HG02610 (cell line): ENCODE results near the gene ALPL.

Experiments used
- ATAC-seq: cut with Tn5 transposase; IDR thresholded peaks from one replicate; pipeline ENCODE4 v1.9.1; 2021; ENCODE audit warnings: mild to moderate bottlenecking, moderate library complexity; ENCODE audit not compliant: unreplicated experiment

ALPL gene

DNA sequence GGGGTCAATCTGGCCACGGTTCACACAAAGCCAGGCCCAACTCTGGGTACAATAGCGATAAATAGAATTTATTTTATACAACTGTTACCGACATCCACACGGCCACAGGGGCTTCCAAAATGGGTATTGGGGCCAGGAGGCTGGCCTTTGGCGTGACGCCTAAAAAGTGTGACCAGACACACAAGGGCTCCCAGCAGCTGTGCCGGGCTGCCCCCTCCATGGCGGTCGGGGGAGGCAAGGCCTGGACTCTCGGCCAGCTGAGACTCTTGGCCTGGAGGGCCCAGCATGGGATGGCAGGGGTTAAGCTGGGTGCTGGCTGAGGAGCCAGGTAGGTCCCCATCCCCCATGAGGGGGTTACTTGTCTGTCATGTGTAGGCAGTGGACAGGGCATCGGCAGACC is 87.0 kb downstream of the ALPL start:
- no peak for ATAC-seq

DNA sequence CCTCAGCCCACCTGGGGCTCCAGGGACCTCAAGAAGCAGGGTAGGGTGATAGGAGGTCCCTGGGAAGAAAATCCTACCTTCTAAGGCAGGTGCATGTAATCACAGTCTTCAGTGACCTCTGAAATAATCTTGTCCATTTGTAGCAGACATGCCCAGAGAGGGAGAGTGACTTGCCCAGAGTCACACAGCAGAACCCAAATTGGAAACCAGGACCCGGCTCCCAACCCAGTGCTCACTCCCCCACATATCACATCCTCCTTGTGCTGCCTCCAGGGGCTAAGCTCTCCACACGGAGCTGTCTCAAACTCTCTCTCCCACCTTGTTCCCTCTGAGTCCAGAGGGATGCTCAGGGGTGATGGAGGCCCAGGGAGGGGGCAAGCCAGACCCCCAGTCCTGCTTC is 87.4 kb downstream of the ALPL start:
- no peak for ATAC-seq

DNA sequence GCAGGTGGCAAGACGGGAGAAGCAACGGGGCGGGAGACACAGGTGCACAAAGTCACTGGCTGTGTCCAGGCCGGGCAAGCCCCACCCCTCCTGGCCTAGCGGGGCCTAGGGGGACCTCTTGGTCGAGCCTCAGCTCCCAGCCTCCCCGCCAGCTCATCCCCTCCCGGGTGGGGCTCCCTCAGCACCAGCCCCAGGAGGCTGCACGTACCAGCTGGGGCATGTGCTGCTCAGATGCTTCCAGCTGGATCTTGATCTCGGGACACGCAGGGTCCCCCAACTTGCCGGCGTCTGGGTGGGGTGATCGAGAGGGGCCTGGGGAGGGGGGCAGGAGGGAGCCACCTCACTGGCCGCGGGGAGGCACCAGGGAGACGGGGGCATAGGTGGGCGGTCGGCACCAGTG is 88.5 kb downstream of the ALPL start:
- ATAC-seq = no peak

DNA sequence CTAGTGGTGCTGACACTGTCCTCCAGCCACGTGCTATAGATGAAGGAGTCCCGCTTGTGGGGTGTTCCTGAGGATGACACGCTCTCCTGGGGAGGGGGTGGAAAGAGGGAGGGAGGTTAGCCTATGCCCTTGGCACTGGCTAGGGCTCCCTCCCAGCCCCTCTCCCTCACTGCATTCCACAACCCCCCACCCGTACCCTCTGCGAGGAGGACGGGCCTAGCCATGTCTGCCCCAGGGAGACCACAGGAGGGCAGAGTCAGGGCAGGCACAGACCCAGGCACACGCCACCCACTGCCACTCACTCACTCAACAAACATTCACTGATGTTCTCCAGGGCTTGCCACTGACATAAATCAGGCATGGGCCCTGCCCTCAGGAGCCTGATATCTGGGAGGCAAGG is 89.2 kb downstream of the ALPL start:
- ATAC-seq = no peak

DNA sequence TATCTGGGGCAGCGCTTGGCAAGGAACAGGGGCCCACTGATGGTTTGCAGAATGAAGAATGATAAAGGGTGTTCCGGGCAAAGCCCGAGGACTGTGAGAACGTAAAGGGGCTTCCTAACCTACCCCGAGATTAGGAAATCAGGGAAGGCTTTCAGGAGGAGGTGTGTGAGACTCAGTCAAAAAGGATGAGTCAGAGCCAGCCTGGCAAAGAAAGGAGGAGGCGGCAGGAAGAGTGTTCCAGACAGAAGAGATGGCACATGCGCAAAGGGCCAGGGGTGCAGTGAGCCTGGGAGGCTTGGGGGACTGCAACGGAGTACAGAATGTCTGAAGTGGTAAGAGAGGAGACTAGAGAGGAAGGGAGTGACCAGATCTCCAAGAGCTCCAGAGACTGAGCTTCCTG is 89.7 kb downstream of the ALPL start:
- ATAC-seq = no peak

DNA sequence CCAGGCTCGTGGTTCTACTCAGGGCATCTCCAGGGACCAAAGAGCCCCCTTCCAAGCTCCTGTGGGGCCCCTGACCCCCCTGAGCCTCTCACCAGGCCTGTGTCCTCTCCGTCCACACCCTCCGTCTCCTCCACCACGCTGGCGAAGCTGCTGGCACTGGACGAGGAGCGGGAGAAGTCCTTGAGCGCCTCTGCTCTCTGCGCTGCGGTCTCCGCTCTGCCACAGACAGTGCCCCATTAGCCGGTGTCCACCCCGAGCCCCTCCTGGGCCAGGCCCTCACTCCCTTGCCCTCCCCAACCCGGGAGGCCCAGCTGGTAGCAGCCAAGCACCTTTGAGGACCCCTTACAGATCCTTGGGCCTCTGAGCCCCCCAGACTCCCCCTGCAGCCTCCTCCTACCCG is 90.2 kb downstream of the ALPL start:
- ATAC-seq = no peak

DNA sequence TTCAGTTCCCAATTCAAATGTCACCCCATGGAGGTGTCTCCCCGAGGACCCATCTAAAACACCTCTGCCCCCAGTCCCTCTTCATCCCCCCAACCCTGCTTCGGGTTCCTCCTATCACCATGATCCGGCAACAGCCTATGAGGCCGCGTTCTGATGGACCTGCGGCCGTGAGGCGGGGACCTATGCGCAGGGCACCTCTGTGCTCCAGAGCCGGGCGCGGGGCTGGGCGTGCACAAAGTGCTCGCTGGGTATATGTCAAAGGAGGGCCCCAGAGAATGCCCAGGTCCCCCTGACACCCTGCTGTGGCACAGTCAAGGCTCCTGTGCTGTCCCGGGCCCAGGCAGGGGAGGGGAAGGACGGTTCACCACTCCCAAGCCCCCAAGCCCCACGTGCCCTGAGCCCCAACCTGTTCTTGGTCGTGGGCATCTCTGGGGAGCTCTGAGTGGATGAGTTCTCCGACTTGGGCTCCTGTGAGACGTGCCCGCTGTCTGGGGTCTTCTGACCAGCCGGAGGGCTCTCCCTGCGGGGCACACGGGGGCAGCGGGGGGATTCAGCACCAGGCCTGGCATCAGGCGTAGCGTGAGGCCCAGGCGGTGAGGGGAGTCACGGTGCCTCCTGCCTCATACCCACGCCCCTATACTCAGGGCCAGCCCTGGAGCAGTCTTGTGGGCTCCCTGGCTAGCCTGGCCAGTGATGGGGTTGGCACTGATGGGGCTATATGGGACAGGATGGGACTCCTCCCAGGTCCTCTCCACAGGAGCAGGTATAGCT is 92.2 kb downstream of the ALPL start:
- ATAC-seq = no peak

DNA sequence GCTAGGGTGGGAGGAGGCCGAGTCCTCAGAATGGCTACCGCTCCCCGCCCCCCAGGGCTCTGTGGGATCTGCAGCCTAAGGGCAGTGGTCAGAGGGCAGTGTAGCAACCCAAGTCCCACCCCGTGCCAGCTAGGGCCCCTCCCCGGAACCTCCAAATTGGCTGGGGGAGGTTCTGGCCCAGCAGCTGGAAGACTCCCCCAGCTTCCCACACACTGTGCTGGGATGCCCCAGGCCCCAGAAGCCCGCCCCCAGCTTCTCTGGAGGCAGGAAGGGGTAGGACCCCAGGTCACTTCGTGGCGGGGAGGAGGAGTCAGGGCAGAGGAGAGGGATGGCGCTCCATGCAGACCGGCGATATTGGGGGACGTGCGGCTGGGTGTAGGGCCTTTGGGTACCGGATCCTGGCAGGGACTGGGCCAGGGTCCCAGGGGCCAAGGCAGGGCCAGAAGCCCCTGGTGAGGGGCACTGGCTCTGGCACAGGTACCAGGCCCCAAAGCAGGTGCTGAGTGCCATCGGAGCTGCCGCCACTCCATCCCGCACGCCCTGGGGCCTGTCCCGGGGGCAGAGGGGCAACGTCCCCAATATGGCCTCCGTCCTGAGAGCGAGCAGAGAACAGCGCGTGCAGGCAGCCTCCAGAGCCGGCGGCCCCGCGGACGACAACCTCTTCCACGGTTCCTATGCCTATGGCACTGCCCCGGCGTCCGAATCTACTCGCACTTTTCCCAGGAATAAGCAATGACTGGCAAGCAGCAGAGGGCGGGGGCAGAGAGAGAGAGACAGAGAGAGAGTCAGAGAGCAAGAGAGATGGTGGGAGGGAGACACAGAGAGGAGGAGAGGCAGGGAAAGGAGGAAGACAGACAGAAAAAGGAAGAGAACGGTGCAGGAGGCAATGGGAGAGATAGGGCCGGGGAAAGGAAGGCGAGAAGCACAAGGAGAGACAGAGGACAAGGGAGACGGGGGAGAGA is 94.2 kb downstream of the ALPL start:
- ATAC-seq = no peak

DNA sequence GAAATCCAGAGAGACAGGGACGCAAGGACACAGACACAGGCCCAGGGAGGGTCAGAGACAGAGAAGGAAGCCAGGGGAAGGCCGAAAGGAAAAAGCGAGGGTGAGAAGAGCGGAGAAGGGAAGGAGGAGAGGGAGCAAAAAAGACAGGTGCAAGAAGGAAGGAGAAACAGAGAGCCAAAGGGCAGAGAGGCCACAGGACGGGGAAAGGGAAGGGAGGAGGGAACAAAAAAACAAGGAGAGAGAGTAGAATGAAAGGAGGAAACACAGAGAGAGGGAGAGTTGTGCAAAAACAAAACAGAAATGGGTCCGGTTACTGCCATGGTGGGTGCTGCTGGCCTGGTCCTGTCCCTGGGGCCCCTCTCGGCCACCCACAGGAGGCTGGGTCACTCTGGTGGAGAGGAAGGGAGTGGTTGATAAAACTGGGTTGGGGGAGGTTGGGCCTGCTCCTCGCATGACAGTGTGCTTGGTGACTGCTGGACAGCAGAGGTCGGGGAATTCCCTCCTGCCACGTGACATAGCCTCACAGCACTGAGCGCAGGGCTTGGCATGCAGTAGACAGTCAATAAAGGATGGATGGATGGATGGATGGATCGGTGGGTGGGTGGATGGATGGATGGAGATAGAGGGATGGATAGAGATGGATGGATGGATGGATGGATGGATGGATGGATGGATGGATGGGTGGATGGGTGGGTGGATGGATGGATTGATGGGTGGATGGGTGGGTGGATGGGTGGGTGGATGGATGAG is 95.2 kb downstream of the ALPL start:
- ATAC-seq = no peak

DNA sequence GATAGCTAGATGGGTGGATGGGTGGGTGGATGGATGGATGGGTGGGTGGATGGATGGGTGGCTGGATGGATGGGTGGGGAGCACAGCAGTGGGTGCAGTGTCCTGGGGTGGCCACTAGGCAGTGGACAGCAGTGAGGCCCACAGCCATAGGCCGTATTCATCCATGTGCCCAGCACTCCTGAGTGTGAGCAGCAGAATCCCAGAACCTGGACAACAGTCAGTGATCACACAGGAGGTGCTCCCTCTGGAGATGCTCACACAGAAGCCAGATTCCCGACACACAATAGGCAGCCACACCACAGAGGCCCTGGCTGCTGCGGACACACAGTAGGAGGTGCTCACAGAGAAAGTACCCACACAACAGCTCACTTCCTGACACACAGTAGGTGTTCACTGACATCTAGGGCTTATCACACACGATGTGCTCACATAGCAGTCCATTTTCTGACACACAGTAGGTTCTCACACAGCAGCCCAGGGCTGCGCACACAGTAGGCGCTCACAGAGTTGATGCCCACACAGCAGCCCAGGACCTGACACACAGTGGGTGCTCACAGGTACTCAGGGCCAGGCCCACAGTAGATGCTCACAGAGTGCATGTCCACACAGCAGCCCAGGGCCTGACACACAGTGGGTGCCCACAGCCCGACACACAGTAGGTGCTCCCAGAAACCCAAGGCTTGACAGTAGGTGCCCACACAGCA is 95.9 kb downstream of the ALPL start:
- no peak for ATAC-seq

DNA sequence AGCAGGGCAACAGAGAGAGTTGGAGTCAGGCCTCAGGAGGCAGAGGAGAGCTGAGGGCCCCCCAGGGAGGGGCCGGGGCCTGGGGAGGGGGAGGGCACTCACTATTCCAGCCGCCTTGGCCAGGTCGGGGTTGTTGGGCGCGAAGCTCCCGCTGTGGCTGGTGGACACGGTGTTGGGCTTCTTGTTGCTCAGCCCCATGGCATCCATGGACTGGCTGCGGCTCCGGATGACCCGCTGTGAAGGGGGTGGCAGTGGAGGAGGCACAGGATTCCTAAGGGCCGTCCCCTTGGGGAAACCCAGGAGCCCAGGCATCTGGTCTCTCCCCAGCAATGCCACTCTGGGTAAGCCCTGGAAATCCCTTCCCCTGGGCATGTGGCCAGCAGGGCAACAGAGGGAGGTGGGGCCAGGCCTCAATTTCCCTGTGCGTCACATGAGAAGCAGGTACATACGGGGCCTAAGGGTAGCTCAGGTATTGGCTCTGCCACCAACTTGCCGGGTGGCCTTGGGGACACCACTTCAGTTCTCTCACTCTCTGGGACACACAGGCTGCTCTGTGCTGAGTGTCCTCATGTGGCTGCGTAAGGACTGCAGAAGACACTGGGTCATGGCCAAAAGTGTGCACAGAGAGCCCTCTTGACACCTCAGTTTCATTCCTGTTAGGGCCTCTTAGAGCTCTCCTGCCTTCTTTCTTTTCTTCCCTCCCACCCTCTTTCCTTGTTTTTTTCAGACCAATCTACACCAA is 96.9 kb downstream of the ALPL start:
- no peak for ATAC-seq

DNA sequence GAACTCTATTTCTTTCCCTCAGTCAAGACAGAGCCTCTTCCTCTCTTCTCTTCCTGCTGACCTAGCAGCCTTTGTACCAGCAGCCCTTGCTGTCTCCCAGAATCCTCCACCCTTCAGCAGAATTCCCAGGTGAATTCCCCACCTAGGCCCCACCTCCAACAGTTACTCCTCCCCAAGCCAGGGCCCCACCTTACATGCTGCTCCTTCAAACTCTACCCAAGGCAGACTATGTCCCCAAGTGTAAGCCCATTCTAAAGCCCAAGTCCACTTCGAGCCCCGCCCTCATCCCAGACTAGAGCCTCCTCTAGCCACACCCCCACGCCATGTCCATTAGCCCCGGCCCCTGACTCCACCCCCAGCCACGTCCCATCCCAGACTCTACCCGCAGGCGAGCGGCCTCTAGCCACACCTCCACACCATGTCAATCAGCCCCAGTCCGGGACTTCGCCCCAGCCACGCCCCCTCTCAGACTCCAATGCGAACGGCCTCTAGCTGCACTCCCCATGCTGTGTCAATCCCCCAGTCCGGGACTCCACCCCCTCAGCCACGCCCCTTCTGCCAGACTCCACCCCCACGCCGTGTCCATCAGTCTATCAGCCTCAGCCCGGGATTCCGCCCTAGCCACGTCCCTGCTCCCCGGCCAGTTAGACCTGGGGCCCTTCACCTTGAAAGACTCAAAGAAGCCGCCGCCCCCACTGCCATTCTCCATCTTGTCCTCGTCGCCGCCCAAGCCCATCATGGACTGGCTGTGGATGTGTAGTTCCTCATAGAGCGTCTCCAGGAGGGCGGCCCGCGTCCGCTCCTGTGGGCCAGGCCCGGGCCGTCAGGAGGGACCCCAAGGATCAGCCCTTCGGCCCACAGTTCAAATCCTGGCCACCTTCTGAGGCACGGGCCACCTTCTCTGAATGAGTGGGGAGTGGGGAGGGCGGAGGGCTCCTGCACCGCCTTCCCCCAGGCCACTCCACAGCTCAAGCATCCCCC is 98.6 kb downstream of the ALPL start:
- peak; percentile 74 for ATAC-seq

DNA sequence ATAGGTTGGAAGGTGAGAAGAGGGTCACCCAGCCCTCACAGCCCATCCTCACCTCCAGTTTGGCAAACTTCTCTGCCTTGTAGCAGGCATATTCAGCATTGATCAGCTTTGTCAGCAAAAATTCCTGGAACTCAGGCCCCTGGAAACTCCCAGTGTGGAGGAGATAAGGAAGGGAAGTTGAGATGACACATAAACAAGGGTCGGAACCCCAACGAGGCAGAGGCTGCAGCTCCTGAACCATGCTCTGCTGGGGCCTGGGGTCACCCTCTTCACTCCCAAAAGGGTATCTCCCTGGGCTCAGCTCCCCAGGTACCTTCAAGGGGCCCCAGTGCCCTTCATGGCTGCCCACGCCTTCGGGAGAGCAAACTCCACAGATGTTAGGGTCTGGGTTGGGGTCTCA is 99.6 kb downstream of the ALPL start:
- ATAC-seq = no peak

DNA sequence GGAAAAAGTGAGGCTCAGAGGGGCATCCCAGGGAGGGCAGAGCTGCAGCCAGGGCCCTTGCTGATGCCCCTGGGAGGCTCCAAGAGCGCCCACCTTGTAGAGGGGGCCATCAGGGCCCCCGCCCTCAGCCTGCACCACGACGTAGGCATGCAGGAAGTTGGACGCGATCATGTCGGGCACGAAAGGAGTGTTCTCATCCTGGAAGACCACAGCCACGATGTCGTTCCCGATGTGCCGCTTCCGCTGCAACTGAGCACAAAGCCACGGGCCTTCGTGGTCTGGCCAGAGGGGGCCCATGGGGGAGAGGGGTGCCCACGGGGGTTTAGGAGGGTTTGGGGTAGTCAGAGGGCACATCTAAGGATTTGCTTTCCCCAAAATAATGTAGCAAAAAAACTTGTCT is 100.8 kb downstream of the ALPL start:
- no peak for ATAC-seq

DNA sequence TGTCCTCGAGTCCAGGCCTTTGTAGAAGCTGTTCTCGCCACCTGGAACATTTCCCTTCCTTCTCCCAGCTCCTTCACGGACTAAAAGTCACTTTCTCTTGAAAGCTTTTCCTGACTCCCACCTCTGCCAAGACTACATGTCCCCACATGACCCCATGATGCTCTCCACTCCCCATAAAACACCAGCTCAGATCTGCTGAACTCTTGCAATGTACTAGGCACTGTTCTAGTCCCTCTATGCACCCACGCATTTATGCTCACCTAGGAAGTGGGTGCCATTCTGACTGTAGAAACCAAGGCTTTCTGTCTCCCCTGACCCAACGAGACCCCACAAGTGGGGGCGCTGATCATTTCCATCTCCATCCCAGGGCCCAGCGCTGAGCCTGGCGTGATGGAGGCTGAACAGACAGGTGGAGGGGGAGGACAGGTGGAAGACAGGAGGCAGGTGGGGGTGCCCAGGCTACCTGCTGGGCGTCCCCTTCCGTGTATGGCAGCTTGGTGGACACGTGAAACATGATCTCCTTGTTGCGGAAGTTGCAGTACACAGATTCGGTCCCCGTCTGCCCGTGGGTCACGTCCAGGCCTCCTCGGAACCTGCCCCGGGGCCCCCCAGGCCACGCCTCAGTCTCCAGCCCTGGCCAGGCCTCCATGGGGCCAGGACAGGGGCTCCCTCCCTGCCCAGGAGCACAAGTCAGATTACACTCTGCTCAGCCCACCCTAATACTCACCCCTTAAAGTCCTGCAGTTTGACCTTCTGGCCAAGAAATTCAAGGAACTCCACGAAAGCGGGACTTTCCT is 102.0 kb downstream of the ALPL start:
- no peak for ATAC-seq

DNA sequence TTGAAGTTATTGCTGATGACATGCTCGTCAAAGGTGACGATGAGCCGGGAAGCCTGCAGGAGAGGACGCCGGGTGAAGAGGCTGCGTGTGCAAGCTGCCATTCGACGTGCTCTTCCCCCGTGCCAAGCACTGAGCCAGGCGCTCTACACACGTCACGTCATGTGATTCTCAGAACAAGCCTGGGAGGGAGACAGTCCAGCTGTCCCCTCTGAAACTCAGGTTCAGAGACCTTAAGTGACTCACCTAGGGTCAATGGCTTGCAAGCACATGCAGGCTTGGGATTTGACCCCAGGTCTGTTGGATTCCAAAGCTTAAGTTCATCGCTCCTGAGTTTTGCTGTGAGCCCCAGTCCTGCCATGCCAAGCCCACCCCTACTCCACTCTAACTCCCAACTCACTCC is 102.8 kb downstream of the ALPL start:
- no peak for ATAC-seq

DNA sequence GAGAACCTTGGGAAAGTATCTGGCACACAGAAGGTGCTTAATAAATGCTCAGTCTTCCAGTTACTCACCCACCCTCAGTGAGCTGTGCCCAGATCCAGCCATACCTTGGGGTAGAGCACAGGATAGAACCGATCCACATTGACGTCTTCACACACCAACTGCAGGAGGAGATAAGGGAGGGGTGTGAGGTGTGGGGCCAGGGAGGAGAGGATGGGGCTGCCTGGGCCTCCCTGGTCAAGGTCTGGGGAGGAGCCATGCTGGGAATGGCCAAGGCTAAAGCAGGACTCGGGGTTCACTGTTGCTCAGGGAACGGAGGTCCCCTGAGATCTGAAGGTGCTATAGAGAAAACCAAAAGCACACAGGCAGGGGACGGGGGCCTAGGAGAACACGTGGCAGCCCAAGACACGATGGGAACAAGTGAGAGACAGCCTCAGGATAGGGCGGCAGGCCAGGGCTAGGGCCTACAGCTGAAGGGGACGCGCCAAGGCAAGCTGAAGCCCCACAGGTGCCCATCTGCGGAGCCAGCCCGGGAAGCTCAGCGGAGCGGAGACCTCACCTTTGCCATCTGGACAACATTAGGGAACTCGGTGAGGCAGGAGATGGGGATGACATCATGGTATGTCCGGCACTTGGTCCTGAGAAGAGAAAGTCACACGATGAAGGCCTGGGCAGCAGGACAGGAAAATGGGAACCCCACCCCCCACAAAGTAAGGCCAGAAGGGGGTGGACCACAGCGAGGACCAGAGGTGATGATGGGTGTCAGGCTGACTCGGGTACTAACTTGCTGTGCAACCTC is 104.0 kb downstream of the ALPL start:
- ATAC-seq = no peak
